Chondrocyte (in vitro differentiated cells): ENCODE results near the gene PFDN6. TPM values are rescaled to one million over a fixed set of nuclear protein-coding genes. Genes with fewer than 3 reads are reported as not detected.

ENCODE experiments used
- DNase-seq: peaks from one replicate; pipeline ENCODE4 v3.0.0; 2021; ENCODE audit warnings: mixed read lengths, low spot score
- H3K27ac Mint-ChIP-seq: one replicate; pipeline ENCODE4 v1.8.0; 2021; ENCODE audit warnings: mild to moderate bottlenecking, moderate library complexity, mixed read lengths; ENCODE audit not compliant: unreplicated experiment
- H3K27me3 Mint-ChIP-seq: 2 replicates; pipeline ENCODE4 v1.8.0; 2021; ENCODE audit warnings: low read depth, mixed read lengths
- H3K36me3 Mint-ChIP-seq: 2 replicates; pipeline ENCODE4 v1.8.0; 2021; ENCODE audit warnings: low read depth, mixed read lengths
- H3K4me1 Mint-ChIP-seq: 2 replicates; pipeline ENCODE4 v1.8.0; 2021; ENCODE audit warnings: low read depth, mild to moderate bottlenecking, mixed read lengths
- H3K4me3 Mint-ChIP-seq: one replicate; pipeline ENCODE4 v1.8.0; 2021; ENCODE audit warnings: mild to moderate bottlenecking, moderate library complexity, mixed read lengths; ENCODE audit not compliant: unreplicated experiment
- H3K9me3 Mint-ChIP-seq: 2 replicates; pipeline ENCODE4 v1.8.0; 2021; ENCODE audit warnings: low read depth, mixed read lengths
- CTCF ChIP-seq: fragments of 200-600 bp; sonication (generic); IDR thresholded peaks from 2 replicates; pipeline ENCODE4 v1.5.0; 2021; ENCODE audit warnings: antibody characterized with exemption, mild to moderate bottlenecking, moderate library complexity
- total RNA-seq: library from RNA; stranded (reverse); gene quantifications from 3 replicates; pipeline ENCODE4 v1.2.1, GENCODE V29; 2021

Gene PFDN6
- total RNA-seq, 1 donor from 2014 or later, result 25.3 TPM

- peak overlapping the region; percentile 94 for H3K4me3 Mint-ChIP-seq
- H3K36me3 Mint-ChIP-seq, result peaks cover 17% of the 10 kb centered on the region
- no peaks in the 10 kb centered on the region for H3K27me3 Mint-ChIP-seq
- H3K9me3 Mint-ChIP-seq, result no peaks in the 10 kb centered on the region
- H3K27ac Mint-ChIP-seq, result peak overlapping the region; percentile 98
- peaks cover 49% of the 10 kb centered on the region for H3K4me1 Mint-ChIP-seq
- peak; percentile 24 for TF ChIP-seq CTCF
- DNase-seq, result no peak
Measured at GRCh38 chr6:33323623-33323948, 34.2 kb downstream of the PFDN6 start.

GRCh38 chr6:33324125-33324524 lies 34.7 kb downstream of the PFDN6 start:
- Mint-ChIP-seq H3K36me3 (peaks cover 13% of the 10 kb centered on the region), H3K27ac (no peak overlapping the region), H3K27me3 (no peaks in the 10 kb centered on the region), H3K9me3 (no peaks in the 10 kb centered on the region), H3K4me3 (peak overlapping the region; percentile 94), H3K4me1 (peaks cover 44% of the 10 kb centered on the region)
- no peak for TF ChIP-seq CTCF
- no peak for DNase-seq

GRCh38 chr6:33329058-33329457 lies 39.7 kb downstream of the PFDN6 start:
- no peak for DNase-seq
- H3K4me3 Mint-ChIP-seq, result no peak overlapping the region
- H3K27ac Mint-ChIP-seq, result no peak overlapping the region
- no peaks in the 10 kb centered on the region for H3K36me3 Mint-ChIP-seq
- H3K27me3 Mint-ChIP-seq, result no peaks in the 10 kb centered on the region
- H3K9me3 Mint-ChIP-seq, result no peaks in the 10 kb centered on the region
- peaks cover under 1% of the 10 kb centered on the region for H3K4me1 Mint-ChIP-seq
- no peak for TF ChIP-seq CTCF

GRCh38 chr6:33330736-33331135 lies 41.3 kb downstream of the PFDN6 start:
- no peaks in the 10 kb centered on the region for H3K36me3 Mint-ChIP-seq
- no peaks in the 10 kb centered on the region for H3K4me1 Mint-ChIP-seq
- H3K27ac Mint-ChIP-seq, result no peak overlapping the region
- no peak overlapping the region for H3K4me3 Mint-ChIP-seq
- H3K9me3 Mint-ChIP-seq, result no peaks in the 10 kb centered on the region
- TF ChIP-seq CTCF, result no peak
- DNase-seq, result no peak
- no peaks in the 10 kb centered on the region for H3K27me3 Mint-ChIP-seq

GRCh38 chr6:33333666-33334065 lies 44.3 kb downstream of the PFDN6 start:
- DNase-seq, result no peak
- no peak overlapping the region for H3K4me3 Mint-ChIP-seq
- no peak for TF ChIP-seq CTCF
- no peak overlapping the region for H3K27ac Mint-ChIP-seq
- no peaks in the 10 kb centered on the region for H3K9me3 Mint-ChIP-seq
- no peaks in the 10 kb centered on the region for H3K4me1 Mint-ChIP-seq
- H3K36me3 Mint-ChIP-seq, result no peaks in the 10 kb centered on the region
- no peaks in the 10 kb centered on the region for H3K27me3 Mint-ChIP-seq
